Panc1 (cell line): ENCODE data around the gene TEDC2.

Experiments
- POLR2AphosphoS5 ChIP-seq: IDR thresholded peaks from 2 replicates; pipeline ENCODE4 v1.6.1; 2012; ENCODE audit warnings: mild to moderate bottlenecking, low read depth, low read length, moderate library complexity
- SIN3A ChIP-seq: IDR thresholded peaks from 2 replicates; pipeline ENCODE4 v1.6.1; 2012; ENCODE audit warnings: low read depth, mild to moderate bottlenecking, low read length, moderate library complexity, borderline replicate concordance; ENCODE audit not compliant: insufficient read depth
- TF ChIP-seq, protein P1 (sequence below): fragments of 450-650 bp; IDR thresholded peaks from 2 replicates; pipeline ENCODE4 v1.5.1; 2017; ENCODE audit warnings: mild to moderate bottlenecking

DNA sequence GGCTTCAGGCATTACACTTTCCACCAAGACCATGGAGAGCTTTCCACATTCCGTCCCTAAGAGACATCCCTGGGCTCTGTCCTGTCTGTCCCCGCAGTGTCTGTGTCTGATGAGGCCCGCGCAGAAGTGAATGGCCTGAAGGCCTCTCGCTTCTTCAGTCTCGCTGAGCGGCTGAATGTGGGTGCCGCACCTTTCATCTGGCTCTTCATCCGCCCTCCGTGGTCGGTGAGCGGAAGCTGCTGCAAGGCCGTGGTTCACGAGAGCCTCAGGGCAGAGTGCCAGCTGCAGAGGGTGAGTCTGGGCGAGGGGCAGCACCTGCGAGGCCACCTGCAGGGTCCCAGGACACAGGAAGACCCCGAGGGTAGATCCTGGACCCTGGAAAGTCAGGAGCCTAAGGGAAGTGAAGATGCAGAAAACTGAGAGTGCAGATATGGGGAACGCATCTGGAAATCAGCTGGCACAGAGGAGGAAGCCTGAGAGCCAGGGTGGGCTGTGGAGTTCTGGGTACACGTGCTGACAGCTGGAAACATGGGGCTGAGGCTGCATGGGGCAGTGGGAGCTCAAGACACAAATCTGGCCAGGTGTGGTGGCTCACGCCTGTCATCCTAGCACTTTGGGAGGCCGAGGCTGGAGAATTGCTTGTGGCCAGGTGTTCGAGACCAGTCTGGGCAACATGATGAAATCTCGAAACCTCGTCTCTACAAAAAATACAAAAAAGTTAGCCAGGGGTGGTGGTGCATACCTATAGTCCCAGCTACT, 22.7 kb upstream of the TEDC2 start:
- TF ChIP-seq SIN3A: no peak
- TF ChIP-seq, protein P1, sequence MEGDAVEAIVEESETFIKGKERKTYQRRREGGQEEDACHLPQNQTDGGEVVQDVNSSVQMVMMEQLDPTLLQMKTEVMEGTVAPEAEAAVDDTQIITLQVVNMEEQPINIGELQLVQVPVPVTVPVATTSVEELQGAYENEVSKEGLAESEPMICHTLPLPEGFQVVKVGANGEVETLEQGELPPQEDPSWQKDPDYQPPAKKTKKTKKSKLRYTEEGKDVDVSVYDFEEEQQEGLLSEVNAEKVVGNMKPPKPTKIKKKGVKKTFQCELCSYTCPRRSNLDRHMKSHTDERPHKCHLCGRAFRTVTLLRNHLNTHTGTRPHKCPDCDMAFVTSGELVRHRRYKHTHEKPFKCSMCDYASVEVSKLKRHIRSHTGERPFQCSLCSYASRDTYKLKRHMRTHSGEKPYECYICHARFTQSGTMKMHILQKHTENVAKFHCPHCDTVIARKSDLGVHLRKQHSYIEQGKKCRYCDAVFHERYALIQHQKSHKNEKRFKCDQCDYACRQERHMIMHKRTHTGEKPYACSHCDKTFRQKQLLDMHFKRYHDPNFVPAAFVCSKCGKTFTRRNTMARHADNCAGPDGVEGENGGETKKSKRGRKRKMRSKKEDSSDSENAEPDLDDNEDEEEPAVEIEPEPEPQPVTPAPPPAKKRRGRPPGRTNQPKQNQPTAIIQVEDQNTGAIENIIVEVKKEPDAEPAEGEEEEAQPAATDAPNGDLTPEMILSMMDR: no peak
- no peak for TF ChIP-seq POLR2AphosphoS5
